HG03159 (cell line): ENCODE data around the gene LMNTD2.

Experiments used
- ATAC-seq: cut with Tn5 transposase; IDR thresholded peaks from one replicate; pipeline ENCODE4 v1.9.1; 2021; ENCODE audit warnings: mild to moderate bottlenecking, moderate library complexity; ENCODE audit not compliant: unreplicated experiment

The LMNTD2 gene

GRCh38 chr11:554428-555226 lies 5.9 kb downstream of the LMNTD2 start:
- ATAC-seq = no peak

GRCh38 chr11:553988-554340 lies 6.6 kb downstream of the LMNTD2 start:
- no peak for ATAC-seq

- ATAC-seq = no peak
Measured at GRCh38 chr11:553083-553987, 7.2 kb downstream of the LMNTD2 start.

GRCh38 chr11:551596-551995 lies 8.9 kb downstream of the LMNTD2 start:
- ATAC-seq = no peak

- ATAC-seq = no peak
Measured at GRCh38 chr11:551131-551530, 9.4 kb downstream of the LMNTD2 start.

GRCh38 chr11:550746-551085 lies 9.8 kb downstream of the LMNTD2 start:
- no peak for ATAC-seq

- ATAC-seq = no peak
Measured at GRCh38 chr11:550021-550745, 10.4 kb downstream of the LMNTD2 start.

- no peak for ATAC-seq
Measured at GRCh38 chr11:548700-549603, 11.6 kb downstream of the LMNTD2 start.

- no peak for ATAC-seq
Measured at GRCh38 chr11:545171-545570, 15.4 kb downstream of the LMNTD2 start.

- ATAC-seq = no peak
Measured at GRCh38 chr11:544817-545166, 15.7 kb downstream of the LMNTD2 start.

- ATAC-seq = no peak
Measured at GRCh38 chr11:541433-541885, 19.1 kb downstream of the LMNTD2 start.

- ATAC-seq = no peak
Measured at GRCh38 chr11:540583-541432, 19.7 kb downstream of the LMNTD2 start.

- no peak for ATAC-seq
Measured at GRCh38 chr11:539971-540481, 20.5 kb downstream of the LMNTD2 start.

- ATAC-seq = no peak
Measured at GRCh38 chr11:538431-539051, 22.0 kb downstream of the LMNTD2 start.

- no peak for ATAC-seq
Measured at GRCh38 chr11:537622-538430, 22.7 kb downstream of the LMNTD2 start.

GRCh38 chr11:536841-537621 lies 23.5 kb downstream of the LMNTD2 start, which contains the start of gene LRRC56:
Gene LRRC56 (plus strand): TSS chr11:537527. CDS start chr11:540685, 3,158 bp downstream.
- ATAC-seq = peak; percentile 61
